GM21619 (cell line): ENCODE data around the gene NLE1.
A peak's percentile ranks its signal among the peaks of the same experiment; 100 is the strongest.
"Not testable (repeated sequence)": the region's sequence is repeated elsewhere in the genome, so short reads cannot be mapped to it uniquely, and the experiment has no call there.

Experiments used
- ATAC-seq: cut with Tn5 transposase; IDR thresholded peaks from one replicate; pipeline ENCODE4 v1.9.1; 2021; ENCODE audit not compliant: unreplicated experiment

The NLE1 gene

DNA sequence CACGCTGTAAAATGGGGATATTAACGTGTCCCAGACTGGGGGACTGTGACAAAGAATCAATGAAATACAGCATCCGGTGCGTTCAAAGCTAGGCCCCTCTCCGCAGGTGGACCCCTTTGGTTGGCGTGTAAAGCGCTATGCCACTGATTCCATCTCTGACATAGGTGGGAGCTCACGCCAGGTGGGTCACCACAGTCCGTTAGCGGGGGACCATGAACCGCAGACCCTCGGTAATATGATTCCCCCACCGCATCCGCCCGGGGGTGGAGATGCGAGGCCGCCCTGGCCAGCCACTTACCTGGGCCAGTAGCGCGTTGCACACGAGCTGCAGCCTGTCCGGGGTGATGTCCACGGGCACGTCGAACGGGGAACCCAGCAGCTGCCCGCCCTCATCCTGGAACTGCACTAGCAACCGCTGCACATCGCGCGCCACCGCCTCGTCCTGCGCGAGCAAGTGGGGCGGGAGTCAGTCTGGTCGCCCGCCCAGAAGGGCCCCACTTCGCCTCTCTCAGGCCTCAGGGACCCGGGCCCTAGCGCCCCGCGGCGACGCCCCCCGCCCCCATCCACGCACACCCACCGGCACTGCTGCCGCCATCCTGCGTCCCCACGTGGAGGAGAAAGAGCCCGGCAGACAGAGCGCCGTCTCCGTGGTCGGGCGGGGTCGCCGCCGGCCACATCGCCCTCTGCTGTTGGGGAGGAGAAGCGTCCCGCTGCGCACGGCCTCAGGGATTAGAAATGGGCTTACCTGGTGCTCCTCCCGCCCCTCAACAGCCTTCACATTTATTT lies at the start of gene NLE1:
TSS of gene NLE1 (minus strand) at position 623 of the 786 bp plus-strand sequence. CDS start at position 595, 28 bp downstream.
- peak; percentile 82 for ATAC-seq

GRCh38 chr17:35191001-35191695 lies 49.0 kb upstream of the NLE1 start:
- no peak for ATAC-seq

DNA sequence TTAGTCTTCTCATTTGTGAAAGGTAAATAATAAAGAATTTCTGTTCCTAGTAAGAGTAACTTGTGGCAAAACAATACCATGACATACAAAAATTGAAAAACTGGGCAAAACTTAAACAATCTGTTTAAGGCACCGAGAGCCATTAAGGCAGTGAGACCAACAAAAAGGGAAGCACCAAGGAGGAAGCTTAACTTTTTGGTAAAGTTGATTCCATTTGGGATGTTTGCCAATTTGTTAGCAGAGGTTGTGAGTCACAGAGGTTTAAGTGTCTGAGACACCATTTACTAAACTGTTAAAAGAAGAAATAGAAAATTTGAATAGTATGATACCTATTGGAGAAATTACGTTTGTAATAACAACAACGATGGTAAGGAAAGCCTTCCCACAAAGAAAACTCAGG lies 47.2 kb upstream of the NLE1 start:
- no peak for ATAC-seq

GRCh38 chr17:35188111-35188510 lies 46.0 kb upstream of the NLE1 start:
- ATAC-seq = no peak

DNA sequence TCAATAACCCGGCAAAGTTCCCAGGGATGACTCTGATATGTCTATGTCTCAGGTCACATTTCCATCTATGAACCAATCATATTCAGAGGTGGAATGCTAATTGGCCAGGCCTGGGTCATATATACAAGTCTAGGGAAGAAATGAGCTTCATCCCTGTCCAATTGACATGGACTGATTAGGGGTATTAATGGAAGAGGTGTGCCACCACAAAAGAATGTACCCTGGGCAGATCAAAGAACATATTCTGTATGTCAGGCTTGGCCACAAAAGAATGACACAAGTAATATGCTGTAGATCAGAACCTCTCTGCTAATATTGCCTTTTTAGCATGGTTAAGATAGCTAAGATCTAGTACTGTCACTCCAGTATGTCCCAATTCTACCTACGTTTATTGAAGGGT lies 45.4 kb upstream of the NLE1 start:
- ATAC-seq = no peak

DNA sequence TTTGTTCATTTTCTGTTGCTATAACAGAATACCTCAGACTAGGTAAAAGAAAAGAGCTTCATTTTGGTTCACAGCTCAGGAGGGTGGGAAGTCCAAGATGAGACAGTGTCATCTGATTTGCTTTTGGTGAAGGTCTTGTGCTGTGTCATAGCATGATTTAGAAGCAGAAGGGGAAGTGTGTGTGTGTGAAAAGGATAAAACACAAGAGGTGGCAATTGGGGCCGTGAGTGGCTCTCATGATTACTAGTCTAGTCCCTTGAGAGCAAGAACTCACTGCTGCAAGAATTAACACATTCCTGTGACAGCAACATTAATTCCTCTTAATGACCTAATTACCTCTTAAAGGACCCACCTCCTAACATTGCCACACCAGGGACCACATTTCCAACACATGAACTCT lies 43.7 kb upstream of the NLE1 start:
- ATAC-seq = no peak

DNA sequence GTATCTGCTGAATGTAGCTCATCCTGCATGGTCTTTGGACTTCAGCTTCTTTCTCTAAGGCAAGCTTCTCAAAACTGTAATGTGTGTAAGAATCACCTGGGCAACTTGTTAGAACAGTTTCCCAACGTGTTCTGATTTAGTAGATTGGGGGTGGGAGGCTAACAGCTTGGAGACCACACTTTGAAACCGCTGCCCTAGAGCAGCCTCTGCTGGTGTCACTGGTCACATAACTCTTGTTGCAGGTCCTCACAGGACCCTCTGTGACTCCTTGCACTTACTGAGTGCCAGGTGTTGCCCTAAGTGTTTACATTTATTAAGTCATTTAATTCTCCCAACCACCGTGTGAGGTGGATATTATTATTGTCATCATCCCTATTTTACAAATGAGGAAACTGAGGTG lies 42.2 kb upstream of the NLE1 start:
- no peak for ATAC-seq

DNA sequence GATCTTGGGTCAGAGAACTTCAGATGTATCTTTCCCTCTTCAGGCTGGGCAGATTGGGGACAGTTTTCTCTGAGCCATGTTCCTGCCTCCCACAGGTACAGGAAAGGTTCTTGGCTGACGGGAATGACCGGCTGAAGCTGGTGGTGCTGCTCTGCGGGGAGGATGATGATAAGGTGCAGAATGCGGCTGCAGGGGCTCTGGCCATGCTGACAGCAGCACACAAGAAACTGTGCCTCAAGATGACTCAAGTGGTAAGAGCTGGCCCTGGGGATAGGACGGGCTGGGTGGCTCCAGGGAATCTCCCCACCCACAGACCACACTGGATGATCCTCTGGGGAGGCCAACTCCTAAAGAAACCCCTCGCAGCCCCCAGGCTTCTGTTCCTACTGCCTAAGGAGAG lies 41.2 kb upstream of the NLE1 start:
- ATAC-seq = no peak

GRCh38 chr17:35179379-35179778 lies 37.3 kb upstream of the NLE1 start:
- ATAC-seq = not testable (repeated sequence)

DNA sequence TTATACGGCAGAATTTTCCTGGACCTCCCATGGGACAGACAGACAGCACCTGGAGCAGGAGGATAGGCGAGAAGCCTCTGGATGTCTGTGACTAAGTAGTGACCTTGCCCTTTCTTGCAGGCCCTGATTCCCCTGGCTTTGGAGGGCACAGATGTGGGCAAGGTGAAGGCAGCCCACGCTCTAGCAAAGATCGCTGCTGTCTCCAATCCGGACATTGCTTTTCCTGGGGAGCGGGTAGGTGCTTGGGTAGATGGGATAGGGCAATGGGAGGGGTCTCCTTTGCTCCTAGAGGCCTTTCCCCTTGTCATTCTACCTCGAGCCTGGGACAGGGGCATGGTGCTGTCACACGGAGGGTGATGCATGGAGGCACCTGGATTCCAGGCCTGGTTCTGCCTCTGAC lies 34.8 kb upstream of the NLE1 start:
- no peak for ATAC-seq

- ATAC-seq = no peak
These were observed 33.7 kb upstream of the NLE1 start for GRCh38 chr17:35175638-35176415.

DNA sequence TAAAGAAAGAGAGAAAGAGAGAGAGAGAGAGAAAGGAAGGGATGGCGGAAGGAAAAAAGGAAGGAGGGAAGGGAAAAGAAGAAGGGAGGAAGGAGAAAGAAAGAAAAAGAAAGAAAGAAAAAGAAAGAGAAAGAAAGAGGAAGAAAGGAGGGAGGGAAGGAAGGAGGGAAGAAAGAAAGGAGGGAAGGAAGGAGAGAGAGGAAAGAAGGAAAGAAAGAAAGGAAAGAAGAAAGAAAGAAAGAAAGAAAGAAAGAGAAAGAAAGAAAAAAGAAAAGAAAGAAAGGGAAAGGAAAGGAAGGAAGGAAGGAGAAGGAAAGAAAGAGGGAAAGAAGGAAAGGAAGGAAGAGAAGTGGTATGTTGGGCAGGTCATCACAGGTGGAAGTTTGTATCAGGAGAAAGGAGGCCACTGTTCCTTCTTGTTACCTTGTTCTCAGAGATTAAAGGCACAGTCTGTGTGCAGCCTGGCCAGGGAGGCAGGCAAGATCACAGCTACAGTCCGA lies 32.8 kb upstream of the NLE1 start:
- no peak for ATAC-seq

DNA sequence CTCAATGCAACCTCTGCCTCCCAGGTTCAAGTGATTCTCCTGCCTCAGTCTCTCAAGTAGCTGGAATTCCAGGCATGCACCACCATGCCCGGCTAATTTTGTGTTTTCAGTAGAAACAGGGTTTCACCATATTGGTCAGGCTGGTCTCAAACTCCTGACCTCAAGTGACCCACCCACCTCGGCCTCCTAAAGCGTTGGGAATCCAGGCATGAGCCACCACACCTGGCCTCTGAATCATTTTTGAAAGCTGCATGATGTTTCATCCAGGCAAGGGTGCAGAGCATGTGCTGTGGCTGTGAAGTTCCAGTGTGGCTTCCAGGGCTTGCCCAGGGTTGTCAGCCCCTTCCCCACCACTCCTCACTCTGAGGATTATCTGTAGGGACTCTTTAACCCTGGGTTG lies 30.2 kb upstream of the NLE1 start:
- ATAC-seq = not testable (repeated sequence)

GRCh38 chr17:35171834-35172233 lies 29.7 kb upstream of the NLE1 start:
- ATAC-seq = no peak

DNA sequence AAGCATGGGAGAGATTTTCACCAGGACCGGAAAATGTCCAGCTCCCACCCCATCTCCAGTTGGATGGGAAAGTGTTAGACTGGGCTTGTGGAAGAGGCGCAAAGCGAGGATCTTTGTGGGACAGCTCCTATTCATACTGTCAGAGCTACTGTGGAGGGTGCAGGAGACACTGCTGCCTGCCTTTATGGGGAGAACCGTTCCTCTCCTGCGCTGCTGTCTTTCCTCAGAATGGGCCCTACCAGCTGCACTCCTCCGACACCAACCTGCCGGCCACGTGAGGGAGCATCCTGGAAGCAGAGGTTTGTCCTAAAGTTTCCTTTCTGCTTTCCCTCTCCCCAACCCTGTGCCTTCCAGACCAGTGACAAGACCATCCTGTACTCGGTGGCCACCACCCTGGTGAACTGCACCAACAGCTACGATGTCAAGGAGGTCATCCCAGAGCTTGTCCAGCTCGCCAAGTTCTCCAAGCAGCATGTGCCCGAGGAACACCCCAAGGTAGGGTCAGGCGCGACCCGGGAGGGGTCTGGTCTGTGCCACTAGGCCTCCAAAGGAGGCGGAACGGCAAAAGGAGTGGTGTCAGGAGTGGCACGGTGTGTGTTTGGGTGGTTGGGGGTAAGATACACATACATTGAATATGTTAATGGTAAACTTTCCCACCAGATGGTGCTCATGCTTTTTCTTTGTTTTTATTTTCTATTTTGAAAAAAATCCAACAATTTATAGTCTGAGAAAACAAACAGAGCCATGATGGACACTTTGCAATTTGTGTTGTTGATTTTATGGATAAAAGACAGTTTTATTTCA lies 29.1 kb upstream of the NLE1 start:
- ATAC-seq = no peak

- no peak for ATAC-seq
These were observed 27.8 kb upstream of the NLE1 start for GRCh38 chr17:35169835-35170363.

DNA sequence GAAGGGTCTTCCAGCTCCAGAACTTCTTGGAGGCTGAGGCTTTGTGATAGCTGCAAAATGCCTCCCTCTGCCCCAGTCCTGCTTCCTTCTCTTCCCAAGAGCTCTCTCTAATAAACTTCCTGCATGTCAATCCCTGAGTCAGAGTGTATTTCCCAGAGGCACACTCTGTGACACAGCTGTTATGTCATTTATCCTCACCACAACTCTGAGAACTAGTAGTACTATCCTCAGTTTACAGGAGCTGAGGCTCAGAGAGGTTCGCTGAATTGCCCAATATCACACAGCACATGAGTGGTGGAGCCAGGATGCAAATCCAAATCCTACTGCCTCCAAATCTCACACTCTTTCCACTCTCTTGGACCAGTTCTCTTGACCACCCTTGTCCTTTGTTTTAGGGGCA lies 25.6 kb upstream of the NLE1 start:
- ATAC-seq = no peak

DNA sequence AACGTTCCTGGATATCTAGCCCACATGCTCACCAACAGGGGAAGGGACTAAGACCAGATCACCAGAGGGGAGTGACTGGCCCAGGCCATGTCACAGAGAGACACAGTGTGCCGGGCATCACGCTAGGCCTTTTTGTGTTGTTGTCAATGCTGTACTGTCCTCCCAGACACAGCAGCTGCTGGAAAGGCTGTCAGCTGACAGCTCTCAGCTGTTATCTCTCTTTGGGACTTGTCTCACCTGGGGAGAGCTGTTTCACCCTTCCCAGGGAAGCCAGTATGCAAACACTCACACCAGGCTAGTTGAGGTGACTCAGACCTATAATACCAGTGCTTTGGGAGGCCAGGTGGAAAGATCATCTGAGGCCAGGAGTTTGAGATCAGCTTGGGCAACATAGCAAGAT lies 24.9 kb upstream of the NLE1 start:
- ATAC-seq = no peak

DNA sequence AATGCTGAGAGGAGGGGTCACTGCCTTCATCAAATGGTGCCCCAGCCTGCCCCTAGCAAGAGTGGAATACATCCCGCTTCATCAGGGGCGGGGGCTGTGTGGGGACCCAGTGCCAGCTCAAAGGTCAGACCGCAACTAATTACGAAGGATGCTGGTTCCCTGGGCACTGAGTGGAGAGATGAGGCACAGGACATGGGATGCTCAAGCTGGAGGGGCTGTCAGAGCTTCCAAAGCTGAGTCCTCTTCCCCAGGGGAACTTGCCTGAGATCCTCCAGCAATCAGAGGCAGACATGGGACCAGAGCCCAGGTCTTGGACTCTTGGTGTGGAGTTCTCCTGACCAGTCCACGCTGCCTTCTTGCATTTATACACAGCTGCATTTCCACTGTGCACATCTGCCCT lies 24.4 kb upstream of the NLE1 start:
- ATAC-seq = no peak

DNA sequence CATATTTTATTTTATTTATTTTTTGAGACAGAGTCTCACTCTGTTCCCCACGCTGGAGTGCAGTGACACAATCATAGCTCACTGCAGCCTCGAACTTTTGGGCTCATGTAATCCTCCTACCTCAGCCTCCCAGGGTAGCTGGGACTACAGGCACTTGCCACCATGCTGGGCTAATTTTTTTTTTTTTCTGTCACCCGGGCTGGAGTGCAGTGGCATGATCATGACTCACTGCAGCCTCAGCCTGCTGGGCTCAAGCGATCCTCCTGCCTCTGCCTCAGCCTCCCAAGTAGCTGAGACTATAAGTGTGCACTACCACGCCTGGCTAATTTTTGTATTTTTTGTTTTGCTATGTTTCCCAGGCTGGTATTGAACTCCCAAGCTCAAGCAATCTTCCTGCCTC lies 22.6 kb upstream of the NLE1 start:
- ATAC-seq = no peak

DNA sequence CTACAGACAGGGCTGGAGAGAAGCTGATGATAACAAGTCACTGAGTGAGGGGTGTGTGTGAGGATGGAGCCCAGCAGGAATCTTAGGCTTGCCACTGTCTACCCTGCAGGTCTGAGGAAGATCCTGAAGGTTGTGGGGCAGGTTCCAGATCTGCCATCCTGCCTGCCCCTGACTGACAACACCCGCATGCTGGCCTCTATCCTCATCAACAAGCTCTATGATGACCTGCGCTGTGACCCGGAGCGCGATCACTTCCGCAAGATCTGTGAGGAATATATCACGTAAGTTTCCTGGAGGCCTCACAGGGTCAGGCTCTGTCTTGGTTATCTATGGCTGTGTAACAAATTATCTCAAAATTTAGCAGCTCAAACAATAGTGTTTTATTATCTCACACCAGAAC lies 21.8 kb upstream of the NLE1 start:
- ATAC-seq = no peak
